ENCODE data around the gene NEURL1B.

DNA sequence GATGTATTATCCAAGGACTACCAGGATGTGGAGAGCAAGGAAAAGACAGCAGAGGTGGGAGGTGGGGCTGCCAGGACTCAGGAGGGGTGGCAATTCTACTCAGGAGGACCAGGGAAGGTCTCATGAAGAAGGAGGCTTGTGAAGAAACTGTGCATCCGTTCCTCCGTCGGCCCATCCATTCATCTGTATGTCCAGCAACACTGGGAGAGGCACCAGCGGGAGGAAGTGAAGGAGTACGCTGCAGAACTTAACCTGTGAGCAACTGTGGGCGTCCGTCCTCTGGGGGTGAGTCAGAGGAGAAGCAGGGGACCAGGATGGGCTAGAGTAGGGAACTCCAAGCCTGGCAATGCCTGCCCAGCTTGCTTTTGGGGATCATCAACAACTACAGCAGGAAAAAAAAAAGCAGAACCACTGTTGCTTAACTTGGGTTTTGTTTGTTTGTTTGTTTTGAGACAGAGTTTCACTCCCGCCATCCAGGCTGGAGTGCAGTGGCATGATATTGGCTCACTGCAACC, 47.3 kb upstream of the NEURL1B start:
- TF ChIP-seq, protein P1, sequence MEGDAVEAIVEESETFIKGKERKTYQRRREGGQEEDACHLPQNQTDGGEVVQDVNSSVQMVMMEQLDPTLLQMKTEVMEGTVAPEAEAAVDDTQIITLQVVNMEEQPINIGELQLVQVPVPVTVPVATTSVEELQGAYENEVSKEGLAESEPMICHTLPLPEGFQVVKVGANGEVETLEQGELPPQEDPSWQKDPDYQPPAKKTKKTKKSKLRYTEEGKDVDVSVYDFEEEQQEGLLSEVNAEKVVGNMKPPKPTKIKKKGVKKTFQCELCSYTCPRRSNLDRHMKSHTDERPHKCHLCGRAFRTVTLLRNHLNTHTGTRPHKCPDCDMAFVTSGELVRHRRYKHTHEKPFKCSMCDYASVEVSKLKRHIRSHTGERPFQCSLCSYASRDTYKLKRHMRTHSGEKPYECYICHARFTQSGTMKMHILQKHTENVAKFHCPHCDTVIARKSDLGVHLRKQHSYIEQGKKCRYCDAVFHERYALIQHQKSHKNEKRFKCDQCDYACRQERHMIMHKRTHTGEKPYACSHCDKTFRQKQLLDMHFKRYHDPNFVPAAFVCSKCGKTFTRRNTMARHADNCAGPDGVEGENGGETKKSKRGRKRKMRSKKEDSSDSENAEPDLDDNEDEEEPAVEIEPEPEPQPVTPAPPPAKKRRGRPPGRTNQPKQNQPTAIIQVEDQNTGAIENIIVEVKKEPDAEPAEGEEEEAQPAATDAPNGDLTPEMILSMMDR (conservative IDR thresholded peaks at IDR 0.05): no peak
- no peak for TF ChIP-seq ZFX (IDR thresholded peaks at IDR 0.05)
